HepG2 (cell line): ENCODE data around the gene ACOT8. TPM values are rescaled to one million over a fixed set of nuclear protein-coding genes. Genes with fewer than 3 reads are reported as not detected.

Source experiments
- ATM ChIP-seq: fragments of 450-650 bp; IDR thresholded peaks from 2 replicates; pipeline ENCODE4 v1.7.1; 2017; ENCODE audit warnings: mild to moderate bottlenecking, borderline replicate concordance
- CREB1 ChIP-seq, 2 experiments: fragments of 450-650 bp in 1 of 2; IDR thresholded peaks; 2 replicates each; pipeline ENCODE4 v1.6.1; 2016 to 2017; ENCODE audit warnings: control low read depth in 1 of 2, mild to moderate bottlenecking in 1 of 2, missing compliant biosample characterization in 1 of 2, missing genetic modification characterization in 1 of 2
- HHEX ChIP-seq: IDR thresholded peaks from 2 replicates; pipeline ENCODE4 v1.6.1; 2016; ENCODE audit warnings: control low read depth
- JUNB ChIP-seq: sonication (generic); formaldehyde crosslinking; IDR thresholded peaks from 2 replicates; pipeline ENCODE4 v1.8.0; 2022; ENCODE audit warnings: missing genetic modification reagents, mild to moderate bottlenecking, borderline replicate concordance
- MTF2 ChIP-seq: sonication (generic); formaldehyde crosslinking; IDR thresholded peaks from 2 replicates; pipeline ENCODE4 v1.5.0; 2020; ENCODE audit warnings: missing genetic modification reagents, borderline replicate concordance
- NFE2L1 ChIP-seq: sonication (generic); formaldehyde crosslinking; IDR thresholded peaks from 2 replicates; pipeline ENCODE4 v1.4.0; 2020; ENCODE audit warnings: missing genetic modification reagents, mild to moderate bottlenecking, borderline replicate concordance
- NFRKB ChIP-seq: fragments of 450-650 bp; IDR thresholded peaks from 2 replicates; pipeline ENCODE4 v1.6.1; 2017
- PBX3 ChIP-seq: sonication (generic); formaldehyde crosslinking; IDR thresholded peaks from 2 replicates; pipeline ENCODE4 v1.8.1; 2023; ENCODE audit warnings: missing genetic modification reagents, inconsistent platforms, borderline replicate concordance
- SP140L ChIP-seq: sonication (generic); formaldehyde crosslinking; IDR thresholded peaks from 2 replicates; pipeline ENCODE4 v1.4.0; 2020; ENCODE audit warnings: missing genetic modification reagents, borderline replicate concordance
- U2AF1 ChIP-seq: fragments of 200-400 bp; formaldehyde crosslinking; optimal IDR thresholded peaks from 2 replicates; pipeline ENCODE3; 2017; ENCODE audit warnings: mild to moderate bottlenecking, low read depth, low read length
- ZHX1 ChIP-seq: sonication (generic); formaldehyde crosslinking; IDR thresholded peaks from 2 replicates; pipeline ENCODE4 v1.8.1; 2022; ENCODE audit warnings: low read depth, mild to moderate bottlenecking, missing genetic modification reagents
- ZNF382 ChIP-seq: sonication (generic); formaldehyde crosslinking; IDR thresholded peaks from 2 replicates; pipeline ENCODE4 v1.5.0; 2020; ENCODE audit warnings: missing genetic modification reagents, mild to moderate bottlenecking, borderline replicate concordance
- ZNF431 ChIP-seq: sonication (generic); formaldehyde crosslinking; IDR thresholded peaks from 2 replicates; pipeline ENCODE4 v1.9.0; 2022; ENCODE audit warnings: missing genetic modification reagents, low read depth, mild to moderate bottlenecking, borderline replicate concordance
- ZNF562 ChIP-seq: sonication (generic); formaldehyde crosslinking; IDR thresholded peaks from 2 replicates; pipeline ENCODE4 v1.8.0; 2022; ENCODE audit warnings: missing genetic modification reagents, borderline replicate concordance
- ZNF703 ChIP-seq: sonication (generic); formaldehyde crosslinking; IDR thresholded peaks from 2 replicates; pipeline ENCODE4 v1.5.1; 2020; ENCODE audit warnings: missing genetic modification reagents, mild to moderate bottlenecking, moderate library complexity, borderline replicate concordance
- polyA plus RNA-seq, 8 experiments: library from polyadenylated mRNA; depleted of rRNA in 3 of 8; stranded (reverse) in 7 of 8; unstranded in 1 of 8; fragments of >200 nt; fragmentation: Illumina TruSeq in 4 of 8; extraction: Trizol in 4 of 8; gene quantifications; 2 replicates each; pipeline versions ENCODE4 v1.2.1 to v1.2.3, GENCODE V29; 2011 to 2016; ENCODE audit warnings: low read depth in 4 of 8, missing spikeins in 1 of 8, mixed read lengths in 1 of 8; ENCODE audit not compliant: insufficient read depth in 1 of 8
- total RNA-seq, 5 experiments: library from RNA; depleted of rRNA; stranded (reverse); fragments of >200 nt; fragmentation: Illumina TruSeq; extraction: Trizol; gene quantifications; 2 replicates each; pipeline ENCODE4 v1.2.3, GENCODE V29; 2016; ENCODE audit warnings: low read depth in 1 of 5
- TF ChIP-seq, protein P1 (sequence below): sonication (generic); formaldehyde crosslinking; IDR thresholded peaks from 2 replicates; pipeline ENCODE4 v1.9.0; 2022; ENCODE audit warnings: low read depth, missing genetic modification reagents
- TF ChIP-seq, protein P2 (sequence below): sonication (generic); formaldehyde crosslinking; IDR thresholded peaks from 2 replicates; pipeline ENCODE4 v1.5.1; 2020; ENCODE audit warnings: missing genetic modification reagents, mild to moderate bottlenecking, borderline replicate concordance

Gene ACOT8
- total and polyA plus RNA-seq, 2 of the 13 experiments (the other 11 are each of a cell fraction or from before 2014, with no cell fraction given), result 31.4 to 45.5 TPM

DNA sequence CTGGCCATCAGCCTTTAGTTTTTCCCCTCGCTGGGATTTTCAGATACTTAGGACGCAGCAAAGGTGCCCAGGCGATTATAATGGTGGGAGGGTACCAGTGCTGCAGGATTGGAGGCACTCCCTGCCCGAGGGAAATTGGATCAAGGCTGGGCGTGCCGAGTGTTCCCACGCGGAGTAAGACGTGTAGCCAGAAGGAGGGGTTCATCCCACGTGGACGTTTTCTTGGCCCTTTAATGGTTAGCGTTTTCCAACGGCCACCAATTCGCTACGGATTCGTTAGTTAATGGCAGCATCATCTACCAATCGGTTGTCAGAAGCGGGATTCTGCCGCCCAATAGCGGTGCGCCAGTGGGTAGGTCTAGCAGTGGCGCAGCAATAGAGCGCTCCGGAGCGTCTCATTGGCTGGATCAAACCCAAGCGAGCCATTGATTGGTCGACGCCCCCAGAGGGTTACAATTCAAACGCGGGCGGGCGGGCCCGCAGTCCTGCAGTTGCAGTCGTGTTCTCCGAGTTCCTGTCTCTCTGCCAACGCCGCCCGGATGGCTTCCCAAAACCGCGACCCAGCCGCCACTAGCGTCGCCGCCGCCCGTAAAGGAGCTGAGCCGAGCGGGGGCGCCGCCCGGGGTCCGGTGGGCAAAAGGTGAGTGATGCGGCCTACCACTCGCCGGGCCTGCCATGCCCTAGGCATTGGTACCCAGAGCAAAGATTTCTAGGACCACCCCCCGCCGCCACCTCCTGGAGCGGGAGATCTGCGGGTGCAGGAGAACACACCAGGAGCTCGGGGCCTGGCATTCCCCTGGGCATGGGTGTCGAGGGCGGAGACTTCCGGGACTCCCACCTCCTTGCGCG is 44.8 kb downstream of the ACOT8 start, which contains the start of gene UBE2C (continued):
- TF ChIP-seq U2AF1, result peak; percentile 38
- peak; percentile 74 for TF ChIP-seq CREB1 (IDR thresholded peaks at IDR 0.05)
- no peak; the same call in none of the 2 replicates for TF ChIP-seq CREB1 (CRISPR knock-in tag; IDR thresholded peaks at IDR 0.05)
- no peak for TF ChIP-seq ZNF382 (CRISPR knock-in tag)
- peak; percentile 63 for TF ChIP-seq ZNF431 (CRISPR knock-in tag)
- TF ChIP-seq SP140L (CRISPR knock-in tag), result no peak
- TF ChIP-seq ATM, result no peak
- TF ChIP-seq, protein P1, sequence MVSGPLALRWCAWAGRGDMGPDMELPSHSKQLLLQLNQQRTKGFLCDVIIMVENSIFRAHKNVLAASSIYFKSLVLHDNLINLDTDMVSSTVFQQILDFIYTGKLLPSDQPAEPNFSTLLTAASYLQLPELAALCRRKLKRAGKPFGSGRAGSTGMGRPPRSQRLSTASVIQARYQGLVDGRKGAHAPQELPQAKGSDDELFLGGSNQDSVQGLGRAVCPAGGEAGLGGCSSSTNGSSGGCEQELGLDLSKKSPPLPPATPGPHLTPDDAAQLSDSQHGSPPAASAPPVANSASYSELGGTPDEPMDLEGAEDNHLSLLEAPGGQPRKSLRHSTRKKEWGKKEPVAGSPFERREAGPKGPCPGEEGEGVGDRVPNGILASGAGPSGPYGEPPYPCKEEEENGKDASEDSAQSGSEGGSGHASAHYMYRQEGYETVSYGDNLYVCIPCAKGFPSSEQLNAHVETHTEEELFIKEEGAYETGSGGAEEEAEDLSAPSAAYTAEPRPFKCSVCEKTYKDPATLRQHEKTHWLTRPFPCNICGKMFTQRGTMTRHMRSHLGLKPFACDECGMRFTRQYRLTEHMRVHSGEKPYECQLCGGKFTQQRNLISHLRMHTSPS (CRISPR knock-in tag), result no peak; the same call in 1 of the 2 replicates
- TF ChIP-seq PBX3 (CRISPR knock-in tag), result no peak
- TF ChIP-seq NFE2L1 (CRISPR knock-in tag), result no peak; the same call in 1 of the 2 replicates
- TF ChIP-seq ZNF562 (CRISPR knock-in tag), result no peak
- TF ChIP-seq ZHX1 (CRISPR knock-in tag), result no peak
- no peak for TF ChIP-seq NFRKB
- peak; percentile 26; the same call in 1 of the 2 replicates for TF ChIP-seq JUNB (CRISPR knock-in tag)
- TF ChIP-seq ZNF703 (CRISPR knock-in tag), result no peak
- TF ChIP-seq, protein P2, sequence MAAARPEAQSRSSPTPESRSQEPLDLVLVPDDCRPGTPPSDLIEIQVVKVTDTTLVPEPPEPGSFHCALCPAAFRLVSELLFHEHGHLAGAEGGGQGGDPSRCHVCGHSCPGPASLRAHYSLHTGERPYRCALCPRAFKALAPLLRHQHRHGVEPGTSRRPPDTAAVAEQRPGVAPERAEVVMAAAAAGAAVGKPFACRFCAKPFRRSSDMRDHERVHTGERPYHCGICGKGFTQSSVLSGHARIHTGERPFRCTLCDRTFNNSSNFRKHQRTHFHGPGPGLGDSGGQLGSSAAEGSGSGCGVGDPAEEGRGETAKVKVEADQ (CRISPR knock-in tag), result no peak
- TF ChIP-seq MTF2 (CRISPR knock-in tag), result no peak
- no peak for TF ChIP-seq HHEX (CRISPR knock-in tag)
- TF ChIP-seq, all 625 proteins: peak for 214
